Measurements from ENCODE around the gene ZBTB5. TPM values are rescaled to one million over a fixed set of nuclear protein-coding genes. Genes with fewer than 3 reads are reported as not detected.
"Not testable (repeated sequence)": the region's sequence is repeated elsewhere in the genome, so short reads cannot be mapped to it uniquely, and the experiment has no call there.

Gene ZBTB5
- total RNA-seq (2014; rRNA removed; shearing (Covaris generic); ENCODE audit: low replicate concordance), result 5.0 and 8.9 TPM in 2 replicates

- DNase-seq (ENCODE audit: low read depth), result peak; percentile 99
- in situ Hi-C loops (cut with HindIII; ENCODE audit: low pct_unique_long_range_greater_than_20kb, low sequenced_read_pairs), result no loop called here
Observed at GRCh38 chr9:37465249-37466036, at the start of gene ZBTB5. TSS of gene ZBTB5 (minus strand) at chr9:37465450. CDS start at chr9:37442551, 22,899 bp downstream.

GRCh38 chr9:37514999-37515398 lies 49.7 kb upstream of the ZBTB5 start:
- DNase-seq (ENCODE audit: low read depth), result no peak
- in situ Hi-C loops (cut with HindIII; ENCODE audit: low pct_unique_long_range_greater_than_20kb, low sequenced_read_pairs), result no loop called here

GRCh38 chr9:37514415-37514814 lies 49.2 kb upstream of the ZBTB5 start:
- DNase-seq (ENCODE audit: low read depth); in situ Hi-C loops (cut with HindIII; ENCODE audit: low pct_unique_long_range_greater_than_20kb, low sequenced_read_pairs): not testable (repeated sequence)

GRCh38 chr9:37512437-37512836 lies 47.2 kb upstream of the ZBTB5 start:
- in situ Hi-C loops (cut with HindIII; ENCODE audit: low pct_unique_long_range_greater_than_20kb, low sequenced_read_pairs), result no loop called here
- no peak for DNase-seq (ENCODE audit: low read depth)

- DNase-seq (ENCODE audit: low read depth), result no peak
- in situ Hi-C loops (cut with HindIII; ENCODE audit: low pct_unique_long_range_greater_than_20kb, low sequenced_read_pairs), result no loop called here
Observed at GRCh38 chr9:37511016-37512010, 46.1 kb upstream of the ZBTB5 start.

GRCh38 chr9:37510053-37510452 lies 44.8 kb upstream of the ZBTB5 start:
- in situ Hi-C loops (cut with HindIII; ENCODE audit: low pct_unique_long_range_greater_than_20kb, low sequenced_read_pairs), result not testable (repeated sequence)

GRCh38 chr9:37509536-37509935 lies 44.3 kb upstream of the ZBTB5 start:
- no peak for DNase-seq (ENCODE audit: low read depth)
- in situ Hi-C loops (cut with HindIII; ENCODE audit: low pct_unique_long_range_greater_than_20kb, low sequenced_read_pairs), result no loop called here

More at GRCh38 chr9:37510053-37510452, 44.8 kb upstream of the ZBTB5 start:
- DNase-seq (ENCODE audit: low read depth), result not testable (repeated sequence)

- in situ Hi-C loops (cut with HindIII; ENCODE audit: low pct_unique_long_range_greater_than_20kb, low sequenced_read_pairs), result no loop called here
- no peak for DNase-seq (ENCODE audit: low read depth)
Observed at GRCh38 chr9:37508834-37509206, 43.6 kb upstream of the ZBTB5 start.

GRCh38 chr9:37508135-37508833 lies 43.0 kb upstream of the ZBTB5 start:
- no peak for DNase-seq (ENCODE audit: low read depth)
- in situ Hi-C loops (cut with HindIII; ENCODE audit: low pct_unique_long_range_greater_than_20kb, low sequenced_read_pairs), result no loop called here

GRCh38 chr9:37507566-37508134 lies 42.4 kb upstream of the ZBTB5 start:
- in situ Hi-C loops (cut with HindIII; ENCODE audit: low pct_unique_long_range_greater_than_20kb, low sequenced_read_pairs), result no loop called here
- no peak for DNase-seq (ENCODE audit: low read depth)

GRCh38 chr9:37504605-37505004 lies 39.4 kb upstream of the ZBTB5 start:
- DNase-seq (ENCODE audit: low read depth), result no peak

GRCh38 chr9:37503736-37504135 lies 38.5 kb upstream of the ZBTB5 start:
- in situ Hi-C loops (cut with HindIII; ENCODE audit: low pct_unique_long_range_greater_than_20kb, low sequenced_read_pairs), result no loop called here
- no peak for DNase-seq (ENCODE audit: low read depth)

More at GRCh38 chr9:37504605-37505004, 39.4 kb upstream of the ZBTB5 start:
- in situ Hi-C loops (cut with HindIII; ENCODE audit: low pct_unique_long_range_greater_than_20kb, low sequenced_read_pairs), result no loop called here

- DNase-seq (ENCODE audit: low read depth), result no peak
- in situ Hi-C loops (cut with HindIII; ENCODE audit: low pct_unique_long_range_greater_than_20kb, low sequenced_read_pairs), result no loop called here
Observed at GRCh38 chr9:37501957-37502596, 36.8 kb upstream of the ZBTB5 start.

- no peak for DNase-seq (ENCODE audit: low read depth)
- in situ Hi-C loops (cut with HindIII; ENCODE audit: low pct_unique_long_range_greater_than_20kb, low sequenced_read_pairs), result no loop called here
Observed at GRCh38 chr9:37499297-37499696, 34.0 kb upstream of the ZBTB5 start.

GRCh38 chr9:37498457-37498856 lies 33.2 kb upstream of the ZBTB5 start:
- DNase-seq (ENCODE audit: low read depth), result no peak
- in situ Hi-C loops (cut with HindIII; ENCODE audit: low pct_unique_long_range_greater_than_20kb, low sequenced_read_pairs), result no loop called here

GRCh38 chr9:37497320-37497719 lies 32.1 kb upstream of the ZBTB5 start:
- in situ Hi-C loops (cut with HindIII; ENCODE audit: low pct_unique_long_range_greater_than_20kb, low sequenced_read_pairs), result no loop called here
- DNase-seq (ENCODE audit: low read depth), result no peak

- in situ Hi-C loops (cut with HindIII; ENCODE audit: low pct_unique_long_range_greater_than_20kb, low sequenced_read_pairs), result no loop called here
- DNase-seq (ENCODE audit: low read depth), result no peak
Observed at GRCh38 chr9:37496020-37496419, 30.8 kb upstream of the ZBTB5 start.

GRCh38 chr9:37495571-37495970 lies 30.3 kb upstream of the ZBTB5 start:
- in situ Hi-C loops (cut with HindIII; ENCODE audit: low pct_unique_long_range_greater_than_20kb, low sequenced_read_pairs), result no loop called here

More at GRCh38 chr9:37495571-37495970, 30.3 kb upstream of the ZBTB5 start:
- DNase-seq (ENCODE audit: low read depth), result no peak
